ENCODE measurements around the gene CDH4. TPM values are rescaled to one million over a fixed set of nuclear protein-coding genes. Genes with fewer than 3 reads are reported as not detected.

Gene CDH4
- total RNA-seq, 1 donor = 0.18 TPM

DNA sequence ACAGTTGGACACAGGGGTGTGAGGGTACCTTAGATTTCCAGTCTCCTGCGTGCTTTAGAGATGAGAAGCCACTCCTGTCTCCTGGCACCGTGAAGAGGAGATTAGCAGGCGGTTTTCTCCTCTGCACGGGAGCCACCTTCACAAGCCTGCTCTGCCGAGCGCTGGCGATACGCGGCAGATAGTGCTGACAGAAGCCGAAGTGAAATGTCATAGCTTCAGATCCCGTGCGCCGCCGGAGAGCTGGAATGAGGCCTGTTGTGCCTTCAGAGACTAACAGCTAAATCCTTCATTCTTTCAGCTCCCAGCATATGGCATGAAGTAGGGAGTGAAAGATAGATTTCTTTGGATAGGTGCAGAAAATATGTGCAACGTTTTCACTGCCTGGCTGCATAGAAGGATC, 442.6 kb downstream of the CDH4 start:
- TF ChIP-seq, protein P1, sequence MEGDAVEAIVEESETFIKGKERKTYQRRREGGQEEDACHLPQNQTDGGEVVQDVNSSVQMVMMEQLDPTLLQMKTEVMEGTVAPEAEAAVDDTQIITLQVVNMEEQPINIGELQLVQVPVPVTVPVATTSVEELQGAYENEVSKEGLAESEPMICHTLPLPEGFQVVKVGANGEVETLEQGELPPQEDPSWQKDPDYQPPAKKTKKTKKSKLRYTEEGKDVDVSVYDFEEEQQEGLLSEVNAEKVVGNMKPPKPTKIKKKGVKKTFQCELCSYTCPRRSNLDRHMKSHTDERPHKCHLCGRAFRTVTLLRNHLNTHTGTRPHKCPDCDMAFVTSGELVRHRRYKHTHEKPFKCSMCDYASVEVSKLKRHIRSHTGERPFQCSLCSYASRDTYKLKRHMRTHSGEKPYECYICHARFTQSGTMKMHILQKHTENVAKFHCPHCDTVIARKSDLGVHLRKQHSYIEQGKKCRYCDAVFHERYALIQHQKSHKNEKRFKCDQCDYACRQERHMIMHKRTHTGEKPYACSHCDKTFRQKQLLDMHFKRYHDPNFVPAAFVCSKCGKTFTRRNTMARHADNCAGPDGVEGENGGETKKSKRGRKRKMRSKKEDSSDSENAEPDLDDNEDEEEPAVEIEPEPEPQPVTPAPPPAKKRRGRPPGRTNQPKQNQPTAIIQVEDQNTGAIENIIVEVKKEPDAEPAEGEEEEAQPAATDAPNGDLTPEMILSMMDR (IDR thresholded peaks at IDR 0.05; ENCODE audit: insufficient read depth, low read length) = no peak
- no peak for DNase-seq (ENCODE audit: low read depth)
- H3K4me3 ChIP-seq (ENCODE audit: low read depth, low read length) = no peak overlapping the region

DNA sequence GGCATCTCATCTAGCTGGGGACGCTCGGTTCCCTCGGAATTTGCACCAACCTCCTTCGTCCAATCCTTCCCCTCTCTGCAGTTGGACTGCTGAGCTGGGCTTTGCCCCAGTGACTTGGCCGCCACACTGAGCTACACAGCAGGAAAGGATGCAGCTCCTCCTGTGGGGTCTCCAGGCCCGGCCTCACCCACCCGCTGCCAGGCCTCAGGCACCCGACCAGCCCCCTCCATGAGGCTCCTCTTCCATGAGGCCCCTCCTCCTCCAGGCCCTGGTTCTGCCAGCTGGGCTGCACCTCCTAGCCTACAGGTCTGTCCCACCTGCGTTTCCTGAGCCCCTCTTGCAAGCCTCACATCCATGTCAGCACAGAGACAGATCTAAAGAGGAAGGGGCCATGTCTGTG, 443.7 kb downstream of the CDH4 start:
- TF ChIP-seq, protein P1 (IDR thresholded peaks at IDR 0.05; ENCODE audit: insufficient read depth, low read length) = no peak
- DNase-seq (ENCODE audit: low read depth) = no peak

DNA sequence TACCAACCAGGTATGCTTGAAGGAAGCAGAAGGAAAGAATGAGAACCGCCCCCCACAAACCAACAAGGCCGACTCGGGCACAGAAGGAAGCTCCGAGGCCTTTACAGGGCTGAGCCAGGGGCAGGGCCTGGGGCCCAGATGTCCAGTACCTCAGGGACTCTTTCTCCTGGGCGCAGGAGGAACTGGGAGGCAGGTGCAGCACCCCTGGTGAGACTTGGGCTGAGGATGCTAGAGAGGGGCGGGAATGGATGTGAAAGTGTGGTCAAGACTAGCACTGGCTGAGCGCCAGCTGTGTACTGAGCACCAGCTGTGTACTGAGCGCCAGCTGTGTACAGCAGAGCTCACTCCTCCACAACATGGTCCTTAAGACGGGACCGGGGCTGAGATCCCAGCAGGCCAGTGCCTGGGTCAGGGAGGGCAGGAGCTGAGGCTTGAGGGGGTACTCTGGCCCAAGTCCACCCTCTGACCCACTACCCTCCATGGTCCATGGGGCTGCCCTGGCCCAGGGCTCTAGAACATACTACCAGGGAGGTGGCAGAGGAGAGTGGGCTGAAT, 444.2 kb downstream of the CDH4 start:
- TF ChIP-seq, protein P1 (IDR thresholded peaks at IDR 0.05; ENCODE audit: insufficient read depth, low read length) = no peak
- DNase-seq (ENCODE audit: low read depth) = no peak
- no peak overlapping the region for H3K4me3 ChIP-seq (ENCODE audit: low read depth, low read length)

More for the DNA sequence above, 443.7 kb downstream of the CDH4 start:
- no peak overlapping the region for H3K4me3 ChIP-seq (ENCODE audit: low read depth, low read length)

DNA sequence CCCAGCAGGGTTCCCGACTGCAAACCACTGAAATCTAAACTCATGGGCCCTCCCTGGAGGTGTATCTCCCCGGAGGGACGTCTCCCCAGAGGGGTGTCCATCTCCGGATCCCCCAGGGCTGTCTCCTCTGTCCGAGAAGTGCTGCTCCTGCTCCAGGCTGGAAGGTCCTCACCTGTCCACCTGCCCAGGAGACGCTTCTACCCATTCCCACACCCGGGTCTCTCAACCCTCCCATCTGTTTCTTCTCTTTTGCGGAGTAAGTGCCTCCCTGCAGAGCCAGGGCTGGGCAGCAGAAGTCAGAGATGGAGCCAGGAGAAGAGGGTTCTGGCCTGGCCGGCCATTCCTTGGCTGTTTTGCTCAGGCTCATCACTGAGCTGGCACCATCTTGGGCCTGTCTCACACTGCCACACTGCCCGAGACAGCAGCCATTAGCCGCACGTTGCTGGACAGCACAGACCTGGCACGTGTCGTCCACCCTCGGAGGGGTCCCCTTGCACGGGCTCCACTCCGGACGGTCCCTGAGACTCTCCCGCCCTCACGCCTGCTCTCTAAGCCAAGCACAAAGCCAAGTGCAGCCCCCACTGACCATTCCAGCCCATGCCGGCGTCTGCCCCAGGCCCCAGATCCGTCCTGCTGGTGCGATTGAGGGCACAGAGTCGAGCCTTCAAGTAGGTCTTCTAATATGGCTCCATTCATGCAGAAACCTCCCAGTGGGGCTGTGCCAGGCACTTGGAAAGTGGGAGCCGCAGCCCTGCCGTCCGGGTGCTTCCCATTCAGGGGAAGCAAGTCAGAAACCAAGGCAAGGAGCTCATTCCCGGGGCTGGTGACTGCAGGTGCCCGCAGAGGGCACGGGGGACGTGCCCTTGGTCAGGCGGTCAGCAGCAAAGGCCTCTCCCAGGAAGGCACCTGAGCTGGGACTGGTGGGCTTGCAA, 445.9 kb downstream of the CDH4 start:
- TF ChIP-seq, protein P1 (IDR thresholded peaks at IDR 0.05; ENCODE audit: insufficient read depth, low read length) = no peak
- no peak overlapping the region for H3K4me3 ChIP-seq (ENCODE audit: low read depth, low read length)
- DNase-seq (ENCODE audit: low read depth) = no peak

DNA sequence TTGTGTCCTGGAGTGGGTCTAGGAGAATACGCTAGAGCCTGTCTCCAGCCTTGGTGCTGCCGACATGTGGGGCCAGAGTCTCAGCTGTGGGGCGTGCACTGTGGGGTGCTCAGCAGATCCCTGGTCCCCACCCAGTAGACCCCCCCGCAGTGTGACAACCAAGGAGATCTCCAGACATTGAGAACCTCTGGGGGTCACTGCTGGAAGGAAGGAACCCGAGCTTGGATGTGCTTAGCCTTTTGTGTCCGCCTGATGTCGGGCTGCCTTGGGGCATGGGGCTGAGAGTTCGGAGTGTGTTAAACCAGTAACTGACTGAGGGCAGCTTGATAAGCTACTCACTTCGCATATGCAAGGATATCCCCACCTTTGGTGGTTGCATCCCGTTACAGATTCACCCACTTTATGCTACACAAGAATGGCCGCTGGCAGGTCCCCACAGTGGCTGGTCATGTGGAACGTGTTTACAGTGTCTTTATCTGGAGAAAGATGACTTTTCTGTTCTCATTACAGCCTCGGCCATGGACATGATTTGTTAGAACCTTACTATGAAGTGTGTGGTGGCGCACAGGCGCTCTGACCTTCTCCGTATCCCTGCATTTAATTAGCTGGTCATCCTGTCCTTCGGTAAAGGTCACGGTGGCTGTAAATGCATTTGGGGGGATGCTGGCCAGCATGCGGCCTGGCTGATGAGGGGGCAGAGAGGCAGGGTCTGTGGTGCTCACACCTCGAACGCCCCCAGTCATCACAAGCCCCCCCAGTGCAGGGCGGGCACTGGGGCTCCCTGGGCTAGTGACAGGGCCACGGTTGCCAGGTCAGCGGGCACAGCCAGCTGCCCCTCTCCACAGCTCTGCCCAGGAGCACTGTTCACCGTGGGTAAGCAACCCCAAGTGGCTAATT, 446.8 kb downstream of the CDH4 start:
- TF ChIP-seq, protein P1 (IDR thresholded peaks at IDR 0.05; ENCODE audit: insufficient read depth, low read length) = no peak
- no peak overlapping the region for H3K4me3 ChIP-seq (ENCODE audit: low read depth, low read length)
- no peak for DNase-seq (ENCODE audit: low read depth)

DNA sequence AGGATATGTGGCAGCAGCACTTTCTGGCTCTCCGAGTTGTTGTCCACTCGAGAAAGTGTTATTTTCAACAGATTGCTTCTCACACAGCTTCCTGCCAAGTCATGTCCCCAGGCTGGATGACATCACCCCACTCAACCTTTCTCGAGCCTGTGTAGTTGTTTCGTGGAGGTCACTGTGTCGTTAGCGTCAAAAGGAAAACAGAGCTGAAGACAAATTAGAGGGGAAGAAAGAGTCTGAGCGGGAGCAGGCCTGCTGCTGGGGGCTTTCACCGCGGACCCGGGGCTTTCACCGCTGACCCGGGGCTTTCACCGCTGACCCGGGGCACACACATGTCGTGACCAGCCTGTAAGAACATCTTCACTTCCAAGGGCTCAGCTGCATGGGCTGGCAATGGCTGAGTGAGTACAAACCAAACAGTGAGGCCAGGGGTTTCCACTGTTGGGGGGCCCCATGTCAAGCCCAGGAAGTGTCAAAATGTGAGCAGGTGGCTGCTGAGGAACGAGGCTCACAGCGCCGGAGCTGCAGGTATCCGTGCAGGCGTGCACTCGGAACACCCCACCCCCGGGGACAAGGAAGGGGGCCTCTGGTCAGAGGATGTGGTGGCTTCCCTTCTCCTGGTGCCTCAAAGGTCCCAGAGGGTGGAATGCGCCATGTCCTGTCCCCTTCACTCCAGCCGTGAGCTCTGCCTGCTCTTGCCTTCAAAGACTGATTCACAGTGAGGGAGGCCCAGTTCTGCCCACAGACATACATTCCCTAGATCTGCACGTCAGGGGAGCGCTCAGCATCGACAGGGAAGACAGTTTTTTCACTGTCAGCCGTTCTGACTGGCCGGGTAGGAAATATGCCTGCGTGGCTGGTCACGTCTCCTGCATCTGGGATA, 447.7 kb downstream of the CDH4 start:
- no peak for DNase-seq (ENCODE audit: low read depth)
- H3K4me3 ChIP-seq (ENCODE audit: low read depth, low read length) = no peak overlapping the region
- TF ChIP-seq, protein P1 (IDR thresholded peaks at IDR 0.05; ENCODE audit: insufficient read depth, low read length) = no peak
